D721Med (cell line): ENCODE results near the gene PTPN1.
A peak's percentile ranks its signal among the peaks of the same experiment; 100 is the strongest.

ENCODE experiments used
- DNase-seq: peaks from one replicate; pipeline ENCODE4 v3.0.0; 2011; ENCODE audit warnings: low spot score; ENCODE audit not compliant: insufficient read length
- FAIRE-seq: peaks from 2 replicates; lab custom pipeline; 2011; peaks lifted over from hg19 to GRCh38; lab: Jason Lieb, UNC
- TF ChIP-seq, protein P1 (sequence below): IDR thresholded peaks from 2 replicates; pipeline ENCODE4 v1.5.1; 2012; ENCODE audit warnings: mild to moderate bottlenecking, control low read depth; ENCODE audit not compliant: insufficient read depth; ENCODE audit errors: missing control alignments

The PTPN1 gene

DNA sequence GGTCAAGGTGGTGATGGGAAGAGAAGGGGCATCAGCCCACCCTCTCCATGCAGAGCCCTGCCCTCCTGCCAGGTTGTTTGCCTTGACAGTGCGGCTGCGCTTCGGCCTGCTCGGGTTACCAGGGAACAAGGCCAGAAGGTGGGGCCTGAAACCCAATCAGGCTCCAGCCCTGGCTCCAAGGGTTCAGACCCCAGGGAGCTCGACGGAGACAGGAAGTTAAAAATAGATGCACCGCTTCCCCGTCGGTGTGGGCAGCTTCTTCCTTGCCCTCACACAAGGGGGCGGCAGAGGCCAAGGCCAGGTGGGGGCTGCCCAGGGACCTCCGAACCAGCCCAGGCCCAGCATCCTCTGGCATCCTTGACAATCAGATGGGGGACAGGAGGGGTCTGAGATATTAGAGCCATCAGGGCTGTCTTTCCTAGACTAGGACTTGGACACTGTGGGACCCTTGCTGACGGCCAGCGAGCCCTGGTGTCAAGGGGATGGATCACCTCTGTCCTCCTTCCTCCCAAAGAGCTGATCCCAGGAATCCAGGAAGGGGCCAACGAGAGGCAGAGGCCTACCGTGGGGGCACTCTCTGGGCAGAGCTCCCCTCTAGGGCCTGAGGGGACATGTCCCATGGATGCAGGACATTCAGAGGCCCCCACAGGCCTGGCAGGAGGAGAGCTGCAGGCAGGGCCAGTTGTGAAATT, 115.9 kb downstream of the PTPN1 start:
- TF ChIP-seq, protein P1, sequence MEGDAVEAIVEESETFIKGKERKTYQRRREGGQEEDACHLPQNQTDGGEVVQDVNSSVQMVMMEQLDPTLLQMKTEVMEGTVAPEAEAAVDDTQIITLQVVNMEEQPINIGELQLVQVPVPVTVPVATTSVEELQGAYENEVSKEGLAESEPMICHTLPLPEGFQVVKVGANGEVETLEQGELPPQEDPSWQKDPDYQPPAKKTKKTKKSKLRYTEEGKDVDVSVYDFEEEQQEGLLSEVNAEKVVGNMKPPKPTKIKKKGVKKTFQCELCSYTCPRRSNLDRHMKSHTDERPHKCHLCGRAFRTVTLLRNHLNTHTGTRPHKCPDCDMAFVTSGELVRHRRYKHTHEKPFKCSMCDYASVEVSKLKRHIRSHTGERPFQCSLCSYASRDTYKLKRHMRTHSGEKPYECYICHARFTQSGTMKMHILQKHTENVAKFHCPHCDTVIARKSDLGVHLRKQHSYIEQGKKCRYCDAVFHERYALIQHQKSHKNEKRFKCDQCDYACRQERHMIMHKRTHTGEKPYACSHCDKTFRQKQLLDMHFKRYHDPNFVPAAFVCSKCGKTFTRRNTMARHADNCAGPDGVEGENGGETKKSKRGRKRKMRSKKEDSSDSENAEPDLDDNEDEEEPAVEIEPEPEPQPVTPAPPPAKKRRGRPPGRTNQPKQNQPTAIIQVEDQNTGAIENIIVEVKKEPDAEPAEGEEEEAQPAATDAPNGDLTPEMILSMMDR: peak; percentile 68
- peak; percentile 77 for DNase-seq
- FAIRE-seq: no peak

DNA sequence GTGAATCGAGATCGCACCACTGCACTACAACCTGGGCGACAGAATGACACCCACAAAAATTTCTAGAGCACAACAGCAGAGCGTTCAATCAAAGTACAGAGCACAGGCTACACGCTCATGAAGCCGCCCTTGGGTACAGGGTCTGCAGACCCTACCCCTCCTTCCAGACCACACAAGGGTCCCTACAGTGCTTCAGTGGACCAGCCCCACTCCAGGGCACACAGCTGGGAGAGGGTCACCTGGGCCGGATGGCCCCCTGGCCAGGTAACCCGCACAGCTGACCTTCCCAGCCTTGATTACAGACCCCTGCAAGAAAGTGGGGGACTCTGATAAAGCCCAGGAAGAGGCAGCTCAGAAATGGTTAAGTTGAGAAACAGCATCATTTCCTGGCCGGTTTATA, 117.6 kb downstream of the PTPN1 start:
- FAIRE-seq (no peak), DNase-seq (no peak)
- TF ChIP-seq, protein P1: no peak

DNA sequence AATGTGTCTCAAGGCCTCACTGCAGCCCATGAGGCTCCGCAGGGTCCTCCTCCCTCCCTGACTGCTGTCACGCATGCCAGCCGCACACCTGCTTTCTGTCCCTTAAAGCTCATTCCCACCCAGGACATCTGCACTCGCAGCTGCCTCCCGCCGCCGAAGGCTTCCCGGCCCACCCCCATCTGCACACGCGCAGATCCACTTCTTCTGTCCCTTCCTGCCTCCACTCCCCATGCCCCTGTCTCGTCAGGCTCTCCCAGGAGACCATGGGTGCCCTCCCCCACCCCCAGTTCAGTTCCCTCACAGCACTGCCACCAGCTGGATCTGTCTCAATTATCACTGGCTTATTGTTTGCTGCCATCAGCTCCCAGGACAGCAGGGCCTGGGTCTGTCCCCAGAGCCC, 118.1 kb downstream of the PTPN1 start:
- TF ChIP-seq, protein P1: no peak
- DNase-seq: peak; percentile 56
- FAIRE-seq: no peak

DNA sequence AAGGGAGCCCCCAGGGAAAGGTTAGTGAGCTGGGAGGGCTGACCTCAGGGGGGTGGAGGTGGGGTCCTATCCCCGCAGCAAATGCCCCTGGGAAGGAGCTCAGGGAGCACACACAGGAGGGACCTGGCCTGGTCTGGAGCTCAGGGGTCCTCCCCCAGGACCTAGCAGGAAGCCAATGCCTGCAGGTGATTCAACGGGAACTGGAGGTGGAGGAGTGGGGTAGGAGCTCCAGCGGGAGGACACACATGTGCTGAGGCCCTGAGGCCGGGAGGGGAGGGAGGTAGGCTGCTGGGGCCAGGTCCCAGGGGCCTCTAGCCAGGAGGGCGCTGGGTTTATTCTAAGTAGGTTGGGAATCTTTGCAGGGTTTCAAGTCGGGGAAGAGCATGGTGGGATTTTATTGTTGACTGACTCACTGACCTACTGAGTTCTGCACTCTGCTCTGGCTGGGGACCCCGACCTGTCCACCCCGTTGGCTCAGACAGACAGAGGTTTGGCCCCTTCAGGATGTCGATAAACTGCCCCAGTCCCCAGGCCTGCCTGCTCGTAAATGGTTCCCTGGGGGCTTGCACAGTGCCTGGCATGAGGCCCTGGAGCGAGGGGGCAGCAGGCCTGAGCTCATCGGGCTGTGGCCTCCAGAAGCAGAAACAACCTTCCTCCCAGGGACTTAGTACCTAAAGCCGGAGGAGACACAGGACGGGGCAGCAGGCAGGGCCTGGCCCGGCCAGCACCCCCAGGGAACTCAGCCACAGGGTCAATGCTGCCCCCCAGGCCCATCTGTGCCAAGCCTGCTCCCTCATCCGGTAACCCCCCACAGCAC, 118.9 kb downstream of the PTPN1 start:
- FAIRE-seq (no peak), DNase-seq (no peak)
- TF ChIP-seq, protein P1: no peak

DNA sequence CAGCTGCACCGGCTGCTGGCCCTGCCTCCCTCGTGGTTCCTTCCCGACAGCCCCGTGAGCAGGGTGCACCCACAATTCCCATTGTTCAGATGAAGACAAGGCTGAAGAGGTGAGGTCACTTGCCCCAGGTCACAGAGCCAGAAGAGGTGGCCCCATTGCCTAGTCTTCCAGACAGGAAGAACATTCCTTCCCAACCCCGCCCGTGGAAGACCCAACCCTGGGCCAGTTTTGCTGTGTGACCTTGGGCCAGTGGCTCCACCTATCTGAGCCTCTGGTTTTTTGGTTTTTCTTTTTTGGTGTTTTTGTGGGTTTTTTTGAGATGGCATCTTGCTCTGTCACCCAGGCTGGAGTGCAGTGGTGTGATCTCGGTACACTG, 119.5 kb downstream of the PTPN1 start:
- DNase-seq (no peak), FAIRE-seq (no peak)
- TF ChIP-seq, protein P1: no peak

DNA sequence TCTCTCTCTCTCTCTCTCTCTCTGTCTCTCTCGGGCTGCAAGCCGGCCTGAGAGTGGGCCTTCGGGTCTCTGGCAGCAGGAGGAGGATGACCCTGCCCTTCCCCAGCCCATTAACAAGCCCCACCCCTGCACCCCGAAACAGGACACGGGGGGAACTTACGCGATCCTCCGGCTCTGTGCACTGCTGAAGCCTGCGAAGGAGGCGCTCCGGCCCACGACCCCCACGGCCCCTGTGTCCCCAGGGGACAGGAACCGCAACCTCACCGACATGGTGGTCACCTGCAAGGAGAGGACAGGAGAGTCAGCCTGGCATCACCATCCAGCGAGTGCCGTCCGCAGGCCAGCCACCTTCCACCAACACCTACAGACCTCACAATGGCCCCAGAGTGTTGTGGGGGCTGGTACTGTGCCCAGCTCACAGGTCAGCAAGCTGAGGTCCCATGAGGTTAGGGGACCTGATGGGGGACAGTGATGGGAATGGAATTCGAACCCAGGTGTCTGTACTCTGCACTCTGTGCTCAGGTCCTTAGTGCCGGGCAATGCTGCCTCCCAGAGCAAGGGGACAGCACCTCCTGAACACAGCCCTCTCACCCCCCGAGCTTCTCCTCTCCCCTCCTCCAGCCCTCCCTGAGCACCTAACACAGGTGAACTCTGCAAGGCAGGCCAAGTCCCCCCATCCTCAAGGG, 120.5 kb downstream of the PTPN1 start:
- FAIRE-seq: no peak
- DNase-seq: no peak
- TF ChIP-seq, protein P1: no peak
